Measurements from ENCODE around the gene F2RL2. TPM values are rescaled to one million over a fixed set of nuclear protein-coding genes. Genes with fewer than 3 reads are reported as not detected.

F2RL2 gene
- total RNA-seq, 2 donors from 2014 or later = 0.10 to 1.4 TPM

DNA sequence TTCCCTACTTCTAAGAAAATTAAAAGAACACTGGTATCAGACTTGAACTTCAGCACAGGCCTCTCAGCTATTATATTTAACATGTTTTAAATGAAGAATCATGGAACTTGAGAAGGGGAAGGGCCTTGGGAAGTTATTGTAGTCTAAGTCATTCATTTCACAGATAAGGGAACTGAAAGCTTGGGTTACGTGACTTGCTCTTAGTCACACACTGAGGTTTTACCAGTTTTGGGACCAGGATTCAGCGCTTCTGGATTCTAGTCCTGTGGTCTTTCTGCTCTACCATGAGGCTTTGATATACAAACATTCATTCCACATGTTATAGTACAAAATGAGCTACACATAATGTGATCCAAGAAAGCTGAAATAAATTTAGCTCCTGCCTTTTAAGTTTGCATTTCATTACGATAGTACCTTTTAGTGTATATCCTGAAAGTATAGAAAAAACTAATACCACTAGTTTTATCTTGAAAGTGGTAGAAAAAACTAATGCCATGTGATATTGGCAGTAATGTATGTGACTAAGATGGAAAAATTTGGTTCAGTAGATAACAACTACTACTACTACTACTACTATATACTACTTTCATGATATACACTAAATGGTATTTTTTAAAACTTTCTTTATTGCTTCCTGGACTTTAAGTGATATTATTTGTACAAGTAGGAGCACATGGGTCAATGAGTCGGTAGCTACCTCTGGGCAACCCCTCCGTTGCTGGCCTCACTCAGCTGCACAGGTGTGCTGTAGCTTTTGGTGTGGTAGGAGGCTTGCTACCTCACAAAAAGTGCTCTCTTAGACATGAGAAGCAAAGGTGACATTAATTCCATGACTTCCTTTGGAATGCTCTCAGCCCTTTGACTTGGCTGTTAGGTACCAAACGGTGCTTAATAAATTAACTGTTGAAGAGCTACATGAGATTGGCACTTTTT is 40.7 kb downstream of the F2RL2 start:
- peaks cover 5% of the 10 kb centered on the region for H3K4me1 ChIP-seq
- intact Hi-C loops (cut with DNase I) = no loop called here
- peak overlapping the region; percentile 31 for H3K27ac ChIP-seq
- TF ChIP-seq, protein P1, sequence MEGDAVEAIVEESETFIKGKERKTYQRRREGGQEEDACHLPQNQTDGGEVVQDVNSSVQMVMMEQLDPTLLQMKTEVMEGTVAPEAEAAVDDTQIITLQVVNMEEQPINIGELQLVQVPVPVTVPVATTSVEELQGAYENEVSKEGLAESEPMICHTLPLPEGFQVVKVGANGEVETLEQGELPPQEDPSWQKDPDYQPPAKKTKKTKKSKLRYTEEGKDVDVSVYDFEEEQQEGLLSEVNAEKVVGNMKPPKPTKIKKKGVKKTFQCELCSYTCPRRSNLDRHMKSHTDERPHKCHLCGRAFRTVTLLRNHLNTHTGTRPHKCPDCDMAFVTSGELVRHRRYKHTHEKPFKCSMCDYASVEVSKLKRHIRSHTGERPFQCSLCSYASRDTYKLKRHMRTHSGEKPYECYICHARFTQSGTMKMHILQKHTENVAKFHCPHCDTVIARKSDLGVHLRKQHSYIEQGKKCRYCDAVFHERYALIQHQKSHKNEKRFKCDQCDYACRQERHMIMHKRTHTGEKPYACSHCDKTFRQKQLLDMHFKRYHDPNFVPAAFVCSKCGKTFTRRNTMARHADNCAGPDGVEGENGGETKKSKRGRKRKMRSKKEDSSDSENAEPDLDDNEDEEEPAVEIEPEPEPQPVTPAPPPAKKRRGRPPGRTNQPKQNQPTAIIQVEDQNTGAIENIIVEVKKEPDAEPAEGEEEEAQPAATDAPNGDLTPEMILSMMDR (IDR thresholded peaks at IDR 0.05) = no peak
- H3K9me3 ChIP-seq = no peaks in the 10 kb centered on the region
- peak overlapping the region in 1 of 2 donors; percentile 35 for H3K9ac ChIP-seq (ENCODE audit: low read depth in 2 of 2, low read length in 2 of 2)
- DNase-seq = no peak
- H3K4me3 ChIP-seq = no peak overlapping the region
- H3K36me3 ChIP-seq = no peaks in the 10 kb centered on the region
- no peaks in the 10 kb centered on the region for H3K27me3 ChIP-seq

DNA sequence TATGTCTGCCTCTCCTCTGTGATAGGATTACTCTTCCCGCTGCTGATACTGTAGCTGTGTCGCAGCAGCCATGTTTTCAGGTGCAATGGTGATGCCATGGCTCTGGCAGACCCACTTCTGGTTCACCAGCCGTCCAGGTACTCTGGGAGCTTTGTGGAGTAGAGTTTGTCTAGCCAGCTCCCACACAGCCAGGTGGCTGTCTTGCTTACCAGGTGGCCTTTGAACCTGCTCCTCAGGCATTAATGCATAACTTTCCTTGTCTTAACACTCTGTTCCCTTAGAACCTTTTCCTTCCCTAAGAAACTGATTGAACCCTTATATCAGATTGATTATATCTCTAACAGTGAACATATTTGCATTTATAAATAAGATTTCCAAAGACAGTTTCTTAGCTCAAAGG is 42.2 kb downstream of the F2RL2 start:
- no peak for DNase-seq
- no peak overlapping the region for H3K27ac ChIP-seq
- intact Hi-C loops (cut with DNase I) = no loop called here

DNA sequence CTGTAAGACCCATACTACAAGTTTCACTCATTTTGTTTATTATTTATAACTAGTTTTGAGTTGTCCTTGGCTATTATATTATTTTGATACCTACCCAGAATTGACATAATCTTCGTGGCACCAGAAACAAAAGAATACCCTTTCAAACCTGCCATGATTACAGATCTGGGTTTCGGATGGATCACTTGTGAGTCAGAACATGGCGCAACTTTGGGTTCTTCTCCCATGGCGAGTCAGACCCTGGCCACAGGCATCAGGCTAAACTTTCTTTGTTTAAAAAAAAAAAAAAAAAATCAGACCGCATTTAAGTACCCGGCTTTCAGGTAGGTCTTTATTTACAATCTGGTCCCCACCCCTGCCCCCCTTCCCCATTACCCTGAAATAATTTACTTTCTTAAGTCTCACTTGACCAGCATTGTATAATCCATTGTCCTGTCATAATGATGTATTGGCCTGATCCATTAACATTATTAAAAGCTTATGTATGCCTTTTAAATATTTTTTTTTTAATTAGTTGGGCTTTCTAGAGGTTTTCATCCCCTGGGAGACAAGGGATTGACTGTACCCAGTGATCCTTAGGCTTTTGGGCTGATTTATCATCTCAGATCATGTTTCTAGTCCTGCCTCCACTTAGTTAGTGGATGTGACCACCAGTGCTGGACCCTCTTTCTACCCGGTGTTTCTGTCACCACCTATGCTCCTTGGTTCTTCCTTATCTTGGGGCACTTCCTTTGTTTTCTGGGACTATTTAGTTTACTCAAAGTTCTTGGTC is 43.9 kb downstream of the F2RL2 start:
- Histone ChIP-seq H3K36me3 (no peaks in the 10 kb centered on the region), H3K9me3 (no peaks in the 10 kb centered on the region), H3K9ac (ENCODE audit: low read depth in 2 of 2, low read length in 2 of 2) (no peak overlapping the region), H3K4me1 (peaks cover 5% of the 10 kb centered on the region), H3K27me3 (no peaks in the 10 kb centered on the region), H3K27ac (no peak overlapping the region), H3K4me3 (no peak overlapping the region)
- intact Hi-C loops (cut with DNase I) = no loop called here
- no peak for DNase-seq
- TF ChIP-seq, protein P1 (IDR thresholded peaks at IDR 0.05) = no peak

More for the DNA sequence above, 42.2 kb downstream of the F2RL2 start:
- TF ChIP-seq, protein P1 (IDR thresholded peaks at IDR 0.05) = no peak
- Histone ChIP-seq H3K4me3 (no peak overlapping the region), H3K4me1 (peaks cover 5% of the 10 kb centered on the region), H3K9ac (ENCODE audit: low read depth in 2 of 2, low read length in 2 of 2) (no peak overlapping the region), H3K36me3 (no peaks in the 10 kb centered on the region), H3K27me3 (no peaks in the 10 kb centered on the region), H3K9me3 (no peaks in the 10 kb centered on the region)

DNA sequence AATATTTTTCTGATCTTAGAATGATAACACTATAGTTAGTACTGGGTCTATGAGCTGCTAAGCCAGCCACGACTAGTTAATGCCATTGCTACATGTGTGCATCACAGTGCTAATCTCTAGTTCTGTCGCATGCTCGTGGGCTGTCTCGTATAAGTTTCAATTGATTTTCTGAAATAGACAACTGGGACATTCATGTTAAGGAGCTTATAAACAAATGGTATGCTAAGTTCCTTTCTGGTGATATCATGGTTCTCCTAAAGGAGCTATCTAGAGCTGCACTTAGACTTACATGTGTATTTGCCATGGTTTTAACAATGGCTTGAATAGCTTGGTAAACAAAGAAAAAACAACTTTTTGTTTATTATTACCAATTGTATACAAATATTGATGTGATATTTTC is 46.2 kb downstream of the F2RL2 start:
- intact Hi-C loops (cut with DNase I) = no loop called here
- TF ChIP-seq, protein P1 (IDR thresholded peaks at IDR 0.05) = no peak
- H3K4me3 ChIP-seq = no peak overlapping the region

DNA sequence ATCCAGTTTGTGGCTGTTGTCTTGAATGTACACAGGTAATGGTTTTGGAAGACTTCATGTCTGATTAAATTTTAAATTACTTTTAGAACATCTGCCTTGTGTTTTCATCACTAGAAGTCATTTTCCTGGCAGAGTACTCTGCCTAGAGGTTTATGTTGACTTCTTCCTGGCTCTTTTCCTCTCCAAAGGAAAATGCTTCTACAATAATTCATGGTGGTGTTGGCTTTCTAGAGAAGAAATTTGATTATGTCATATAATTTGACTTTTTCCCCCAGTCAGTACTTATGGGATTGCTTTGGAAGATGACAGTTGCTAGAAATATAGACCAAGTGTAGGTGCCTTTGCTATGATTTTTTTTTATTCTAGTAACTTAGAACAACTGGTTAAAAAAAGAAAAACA is 46.8 kb downstream of the F2RL2 start:
- no peaks in the 10 kb centered on the region for H3K27me3 ChIP-seq
- no peak for DNase-seq
- no peaks in the 10 kb centered on the region for H3K9me3 ChIP-seq
- H3K27ac ChIP-seq = no peak overlapping the region
- H3K4me3 ChIP-seq = no peak overlapping the region
- intact Hi-C loops (cut with DNase I) = no loop called here
- no peaks in the 10 kb centered on the region for H3K36me3 ChIP-seq
- H3K4me1 ChIP-seq = no peaks in the 10 kb centered on the region
- H3K9ac ChIP-seq (ENCODE audit: low read depth in 2 of 2, low read length in 2 of 2) = no peak overlapping the region
- TF ChIP-seq, protein P1 (IDR thresholded peaks at IDR 0.05) = no peak

More for the DNA sequence above, 46.2 kb downstream of the F2RL2 start:
- H3K9ac ChIP-seq (ENCODE audit: low read depth in 2 of 2, low read length in 2 of 2) = no peak overlapping the region
- no peaks in the 10 kb centered on the region for H3K27me3 ChIP-seq
- no peak overlapping the region for H3K27ac ChIP-seq
- no peaks in the 10 kb centered on the region for H3K9me3 ChIP-seq
- no peak for DNase-seq
- no peaks in the 10 kb centered on the region for H3K4me1 ChIP-seq
- H3K36me3 ChIP-seq = no peaks in the 10 kb centered on the region

Data from colonic mucosa (tissue), 4 donors.